SK-N-SH (cell line): ENCODE measurements around the gene SCTR. TPM values are rescaled to one million over a fixed set of nuclear protein-coding genes. Genes with fewer than 3 reads are reported as not detected.

Experiments used
- CTCF ChIA-PET: fragments of 300-600, 350-600 bp; formaldehyde crosslinking; extraction: SDS; loops from one replicate; lab custom pipeline; 2021; lab: Yijun Ruan, JAX
- POLR2A ChIA-PET: fragments of 350-600 bp; sonication (Branson Sonifier 250); formaldehyde crosslinking; extraction: SDS; loops from one replicate; lab custom pipeline; 2020; ENCODE audit warnings: antibody characterized with exemption, inconsistent platforms; lab: Yijun Ruan, JAX
- DNase-seq: peaks from one replicate; pipeline ENCODE4 v3.0.0; 2012
- H2AFZ ChIP-seq: fragments of 200-600 bp; sonication (generic); 2 replicates; pipeline ENCODE4 v1.8.1; 2016; ENCODE audit warnings: antibody characterized with exemption, mild to moderate bottlenecking, low read depth
- H3F3A ChIP-seq: fragments of 200-600 bp; sonication (generic); replicated peaks from 2 replicates; pipeline ENCODE3; 2016; ENCODE audit warnings: antibody characterized with exemption, mild to moderate bottlenecking; ENCODE audit not compliant: insufficient read depth
- H3K27ac ChIP-seq, 2 experiments: fragments of 200-500 bp in 1 of 2; fragments of 200-600 bp in 1 of 2; sonication (Bioruptor generic) in 1 of 2; sonication (generic), shearing (Covaris generic) in 1 of 2; 2 replicates each; pipeline versions ENCODE4 v1.5.1 to v1.6.1; 2014 to 2016; ENCODE audit warnings: low read depth in 2 of 2, inconsistent platforms in 1 of 2, low read length in 1 of 2, mild to moderate bottlenecking in 1 of 2, mixed read lengths in 1 of 2
- H3K27me3 ChIP-seq: fragments of 200-600 bp; sonication (generic), shearing (Covaris generic); 2 replicates; pipeline ENCODE4 v1.6.1; 2016; ENCODE audit warnings: mixed run types; ENCODE audit not compliant: insufficient read depth
- H3K36me3 ChIP-seq, 2 experiments: fragments of 200-500 bp in 1 of 2; fragments of 200-600 bp in 1 of 2; sonication (Bioruptor generic) in 1 of 2; sonication (generic) in 1 of 2; replicated peaks in 1 of 2; 2 replicates each; pipeline versions ENCODE3 to v1.5.1; 2014 to 2016; ENCODE audit warnings: low read length in 1 of 2, mild to moderate bottlenecking in 1 of 2; ENCODE audit not compliant: insufficient read depth in 2 of 2, control insufficient read depth in 1 of 2
- H3K4me1 ChIP-seq, 2 experiments: fragments of 200-500 bp in 1 of 2; fragments of 200-600 bp in 1 of 2; sonication (Bioruptor generic) in 1 of 2; sonication (generic), shearing (Covaris generic) in 1 of 2; 2 replicates each; pipeline versions ENCODE4 v1.5.1 to v1.6.1; 2014 to 2016; ENCODE audit warnings: low read depth in 1 of 2, low read length in 1 of 2, mixed run types in 1 of 2; ENCODE audit not compliant: insufficient read depth in 2 of 2, control insufficient read depth in 1 of 2
- H3K4me2 ChIP-seq: fragments of 200-600 bp; sonication (generic), shearing (Covaris generic); 2 replicates; pipeline ENCODE4 v1.6.1; 2017; ENCODE audit warnings: mixed run types
- H3K4me3 ChIP-seq, 2 experiments: fragments of 200-500 bp in 1 of 2; fragments of 200-600 bp in 1 of 2; sonication (Bioruptor generic) in 1 of 2; sonication (generic), shearing (Covaris generic) in 1 of 2; 2 replicates each; pipeline versions ENCODE4 v1.5.1 to v1.8.1; 2014 to 2016; ENCODE audit warnings: low read depth in 2 of 2, inconsistent platforms in 1 of 2, low read length in 1 of 2, mild to moderate bottlenecking in 1 of 2, mixed read lengths in 1 of 2, moderate library complexity in 1 of 2
- H3K79me2 ChIP-seq: fragments of 200-600 bp; sonication (generic); 2 replicates; pipeline ENCODE4 v1.8.1; 2017; ENCODE audit warnings: mild to moderate bottlenecking; ENCODE audit not compliant: insufficient read depth
- H3K9ac ChIP-seq: fragments of 200-600 bp; sonication (generic); 2 replicates; pipeline ENCODE4 v1.6.1; 2017; ENCODE audit warnings: mixed run types
- H3K9me2 ChIP-seq: fragments of 200-600 bp; sonication (generic); 2 replicates; pipeline ENCODE4 v1.6.1; 2017; ENCODE audit warnings: mixed run types
- H3K9me3 ChIP-seq: fragments of 200-600 bp; sonication (generic); 2 replicates; pipeline ENCODE4 v1.6.1; 2017; ENCODE audit warnings: mixed run types, mild to moderate bottlenecking, moderate library complexity
- H4K20me1 ChIP-seq: fragments of 200-600 bp; sonication (generic); 2 replicates; pipeline ENCODE4 v1.6.1; 2017; ENCODE audit warnings: mild to moderate bottlenecking, mixed run types; ENCODE audit not compliant: insufficient read depth
- ELF1 ChIP-seq: IDR thresholded peaks from 2 replicates; pipeline ENCODE4 v1.4.0; 2012
- EZH2phosphoT487 ChIP-seq: fragments of 200-600 bp; sonication (generic); IDR thresholded peaks from 2 replicates; pipeline ENCODE4 v1.6.1; 2017; ENCODE audit warnings: low read depth, mixed run types, mild to moderate bottlenecking, antibody characterized with exemption, moderate library complexity, borderline replicate concordance
- FOSL2 ChIP-seq: IDR thresholded peaks from 2 replicates; pipeline ENCODE4 v1.4.0; 2012; ENCODE audit warnings: low read depth, mild to moderate bottlenecking, moderate library complexity, borderline replicate concordance
- GATA2 ChIP-seq: sonication (generic); formaldehyde crosslinking; IDR thresholded peaks from 2 replicates; pipeline ENCODE4 v1.5.0; 2020; ENCODE audit warnings: mild to moderate bottlenecking, missing genetic modification reagents
- MXI1 ChIP-seq: IDR thresholded peaks from 2 replicates; pipeline ENCODE4 v1.6.1; 2012; ENCODE audit warnings: mild to moderate bottlenecking, low read depth, low read length, improper control_type of control experiment
- NFIC ChIP-seq: IDR thresholded peaks from 2 replicates; pipeline ENCODE4 v1.4.0; 2012; ENCODE audit warnings: borderline replicate concordance
- NRF1 ChIP-seq: IDR thresholded peaks from 2 replicates; pipeline ENCODE4 v1.6.1; 2012; ENCODE audit warnings: low read depth, mild to moderate bottlenecking, low read length
- POLR2AphosphoS5 ChIP-seq: IDR thresholded peaks from 2 replicates; pipeline ENCODE4 v1.6.1; 2012; ENCODE audit warnings: low read depth, low read length
- RAD21 ChIP-seq: IDR thresholded peaks from 2 replicates; pipeline ENCODE4 v1.6.1; 2012; ENCODE audit warnings: mild to moderate bottlenecking, low read length
- RFX5 ChIP-seq: IDR thresholded peaks from 2 replicates; pipeline ENCODE4 v1.6.1; 2012; ENCODE audit warnings: mild to moderate bottlenecking, improper control_type of control experiment, low read length
- RXRA ChIP-seq: IDR thresholded peaks from 2 replicates; pipeline ENCODE4 v1.4.0; 2012; ENCODE audit warnings: low read depth, mild to moderate bottlenecking, borderline replicate concordance
- TEAD4 ChIP-seq: IDR thresholded peaks from 2 replicates; pipeline ENCODE4 v1.4.0; 2012; ENCODE audit warnings: mild to moderate bottlenecking, borderline replicate concordance; ENCODE audit not compliant: insufficient read depth
- YY1 ChIP-seq: IDR thresholded peaks from 2 replicates; pipeline ENCODE4 v1.4.0; 2012; ENCODE audit warnings: low read depth, mild to moderate bottlenecking
- WGBS: methylation state at CpG from one replicate; pipeline ENCODE4 v1.1.6; 2017; ENCODE audit warnings: low lambda C conversion rate; 5-methylcytosine and 5-hydroxymethylcytosine counted together
- polyA plus RNA-seq, 3 experiments: library from polyadenylated mRNA; depleted of rRNA; stranded (reverse); fragments of >200 nt; gene quantifications; 2 replicates each; pipeline ENCODE4 v1.2.3, GENCODE V29; 2012
- TF ChIP-seq, protein P1 (sequence below): fragments of 150-350 bp; IDR thresholded peaks from 2 replicates; pipeline ENCODE4 v1.6.1; 2017; ENCODE audit warnings: antibody characterized with exemption, low read length, low read depth, borderline replicate concordance
- TF ChIP-seq, protein P2 (sequence below): IDR thresholded peaks from 2 replicates; pipeline ENCODE4; 2012
- TF ChIP-seq, protein P3 (sequence below): IDR thresholded peaks from 2 replicates; pipeline ENCODE4 v1.4.0; 2012; ENCODE audit warnings: low read depth, borderline replicate concordance
- TF ChIP-seq, protein P4 (sequence below): IDR thresholded peaks from 2 replicates; pipeline ENCODE4 v1.6.1; 2012; ENCODE audit warnings: mild to moderate bottlenecking, low read depth, low read length, moderate library complexity
- TF ChIP-seq, protein P5 (sequence below): fragments of 150-350 bp; IDR thresholded peaks from 2 replicates; pipeline ENCODE4 v1.6.1; 2016; ENCODE audit warnings: mild to moderate bottlenecking, low read depth, low read length

The SCTR gene
- polyA plus RNA-seq, 1 of the 3 experiments (the other 2 are of a cell fraction) = not detected

DNA sequence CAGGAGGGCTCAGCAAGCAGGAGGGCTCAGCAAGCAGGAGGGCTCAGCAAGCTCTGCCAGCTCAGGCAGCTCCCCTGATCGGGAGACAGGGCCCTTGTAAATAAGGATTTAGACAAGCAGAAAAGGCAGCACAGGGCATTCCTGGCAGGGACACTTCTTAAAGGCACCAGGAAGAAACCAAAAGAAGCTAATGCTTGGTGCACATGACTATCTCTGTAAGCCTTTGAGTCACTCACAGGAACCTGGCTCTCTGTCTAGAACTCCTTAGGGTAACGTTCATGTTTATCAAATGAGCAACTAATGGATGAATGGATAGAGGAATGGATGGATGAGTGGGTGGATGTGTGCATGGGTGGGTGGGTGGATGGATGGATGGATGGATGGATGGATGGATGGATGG is 64.2 kb downstream of the SCTR start (continued):
- TF ChIP-seq RAD21 (no peak), RXRA (no peak), POLR2AphosphoS5 (no peak), EZH2phosphoT487 (no peak), RFX5 (no peak), ELF1 (no peak), TEAD4 (no peak)
- TF ChIP-seq, protein P1, sequence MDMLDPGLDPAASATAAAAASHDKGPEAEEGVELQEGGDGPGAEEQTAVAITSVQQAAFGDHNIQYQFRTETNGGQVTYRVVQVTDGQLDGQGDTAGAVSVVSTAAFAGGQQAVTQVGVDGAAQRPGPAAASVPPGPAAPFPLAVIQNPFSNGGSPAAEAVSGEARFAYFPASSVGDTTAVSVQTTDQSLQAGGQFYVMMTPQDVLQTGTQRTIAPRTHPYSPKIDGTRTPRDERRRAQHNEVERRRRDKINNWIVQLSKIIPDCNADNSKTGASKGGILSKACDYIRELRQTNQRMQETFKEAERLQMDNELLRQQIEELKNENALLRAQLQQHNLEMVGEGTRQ = no peak
- TF ChIP-seq, protein P2, sequence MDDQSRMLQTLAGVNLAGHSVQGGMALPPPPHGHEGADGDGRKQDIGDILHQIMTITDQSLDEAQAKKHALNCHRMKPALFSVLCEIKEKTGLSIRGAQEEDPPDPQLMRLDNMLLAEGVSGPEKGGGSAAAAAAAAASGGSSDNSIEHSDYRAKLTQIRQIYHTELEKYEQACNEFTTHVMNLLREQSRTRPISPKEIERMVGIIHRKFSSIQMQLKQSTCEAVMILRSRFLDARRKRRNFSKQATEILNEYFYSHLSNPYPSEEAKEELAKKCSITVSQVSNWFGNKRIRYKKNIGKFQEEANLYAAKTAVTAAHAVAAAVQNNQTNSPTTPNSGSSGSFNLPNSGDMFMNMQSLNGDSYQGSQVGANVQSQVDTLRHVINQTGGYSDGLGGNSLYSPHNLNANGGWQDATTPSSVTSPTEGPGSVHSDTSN = no peak

DNA sequence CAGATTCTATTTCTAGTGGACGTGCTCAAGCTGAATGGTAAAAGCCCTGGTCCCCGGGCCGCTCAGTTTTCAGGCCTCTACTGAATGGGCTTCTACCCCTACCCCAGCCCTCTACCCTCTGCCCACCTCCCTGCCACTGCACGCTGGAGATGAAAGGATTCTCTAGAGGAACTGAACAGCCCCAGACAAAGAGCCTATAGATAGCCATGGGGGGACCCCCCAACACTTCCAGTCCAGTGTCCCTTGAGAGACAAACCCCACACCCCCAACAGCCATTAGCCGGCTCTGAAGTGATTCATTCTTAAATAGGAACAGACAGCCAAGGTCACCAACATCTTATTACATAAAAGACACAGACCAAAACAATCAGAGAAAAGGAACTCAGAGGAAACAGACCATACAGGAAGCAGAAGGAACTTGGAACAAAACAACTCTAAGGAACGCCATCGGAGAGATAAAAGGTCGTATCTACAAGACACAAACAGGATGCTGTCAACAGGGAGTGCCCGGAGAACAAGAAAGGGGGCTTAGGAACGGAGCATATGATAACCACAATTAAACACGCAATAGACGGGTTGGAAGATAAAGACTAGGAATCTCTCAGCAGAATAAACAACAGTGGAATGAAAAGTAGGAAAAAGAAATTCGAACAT is 69.1 kb downstream of the SCTR start:
- no peak for TF ChIP-seq RFX5
- no peak for TF ChIP-seq GATA2 (CRISPR knock-in tag)
- TF ChIP-seq MXI1 = no peak
- no peak for TF ChIP-seq NRF1
- TF ChIP-seq, protein P3, sequence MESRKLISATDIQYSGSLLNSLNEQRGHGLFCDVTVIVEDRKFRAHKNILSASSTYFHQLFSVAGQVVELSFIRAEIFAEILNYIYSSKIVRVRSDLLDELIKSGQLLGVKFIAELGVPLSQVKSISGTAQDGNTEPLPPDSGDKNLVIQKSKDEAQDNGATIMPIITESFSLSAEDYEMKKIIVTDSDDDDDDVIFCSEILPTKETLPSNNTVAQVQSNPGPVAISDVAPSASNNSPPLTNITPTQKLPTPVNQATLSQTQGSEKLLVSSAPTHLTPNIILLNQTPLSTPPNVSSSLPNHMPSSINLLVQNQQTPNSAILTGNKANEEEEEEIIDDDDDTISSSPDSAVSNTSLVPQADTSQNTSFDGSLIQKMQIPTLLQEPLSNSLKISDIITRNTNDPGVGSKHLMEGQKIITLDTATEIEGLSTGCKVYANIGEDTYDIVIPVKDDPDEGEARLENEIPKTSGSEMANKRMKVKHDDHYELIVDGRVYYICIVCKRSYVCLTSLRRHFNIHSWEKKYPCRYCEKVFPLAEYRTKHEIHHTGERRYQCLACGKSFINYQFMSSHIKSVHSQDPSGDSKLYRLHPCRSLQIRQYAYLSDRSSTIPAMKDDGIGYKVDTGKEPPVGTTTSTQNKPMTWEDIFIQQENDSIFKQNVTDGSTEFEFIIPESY = no peak
- no peak for TF ChIP-seq NFIC
- TF ChIP-seq, protein P4, sequence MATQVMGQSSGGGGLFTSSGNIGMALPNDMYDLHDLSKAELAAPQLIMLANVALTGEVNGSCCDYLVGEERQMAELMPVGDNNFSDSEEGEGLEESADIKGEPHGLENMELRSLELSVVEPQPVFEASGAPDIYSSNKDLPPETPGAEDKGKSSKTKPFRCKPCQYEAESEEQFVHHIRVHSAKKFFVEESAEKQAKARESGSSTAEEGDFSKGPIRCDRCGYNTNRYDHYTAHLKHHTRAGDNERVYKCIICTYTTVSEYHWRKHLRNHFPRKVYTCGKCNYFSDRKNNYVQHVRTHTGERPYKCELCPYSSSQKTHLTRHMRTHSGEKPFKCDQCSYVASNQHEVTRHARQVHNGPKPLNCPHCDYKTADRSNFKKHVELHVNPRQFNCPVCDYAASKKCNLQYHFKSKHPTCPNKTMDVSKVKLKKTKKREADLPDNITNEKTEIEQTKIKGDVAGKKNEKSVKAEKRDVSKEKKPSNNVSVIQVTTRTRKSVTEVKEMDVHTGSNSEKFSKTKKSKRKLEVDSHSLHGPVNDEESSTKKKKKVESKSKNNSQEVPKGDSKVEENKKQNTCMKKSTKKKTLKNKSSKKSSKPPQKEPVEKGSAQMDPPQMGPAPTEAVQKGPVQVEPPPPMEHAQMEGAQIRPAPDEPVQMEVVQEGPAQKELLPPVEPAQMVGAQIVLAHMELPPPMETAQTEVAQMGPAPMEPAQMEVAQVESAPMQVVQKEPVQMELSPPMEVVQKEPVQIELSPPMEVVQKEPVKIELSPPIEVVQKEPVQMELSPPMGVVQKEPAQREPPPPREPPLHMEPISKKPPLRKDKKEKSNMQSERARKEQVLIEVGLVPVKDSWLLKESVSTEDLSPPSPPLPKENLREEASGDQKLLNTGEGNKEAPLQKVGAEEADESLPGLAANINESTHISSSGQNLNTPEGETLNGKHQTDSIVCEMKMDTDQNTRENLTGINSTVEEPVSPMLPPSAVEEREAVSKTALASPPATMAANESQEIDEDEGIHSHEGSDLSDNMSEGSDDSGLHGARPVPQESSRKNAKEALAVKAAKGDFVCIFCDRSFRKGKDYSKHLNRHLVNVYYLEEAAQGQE = no peak
- TF ChIP-seq YY1 = no peak
- TF ChIP-seq, protein P5, sequence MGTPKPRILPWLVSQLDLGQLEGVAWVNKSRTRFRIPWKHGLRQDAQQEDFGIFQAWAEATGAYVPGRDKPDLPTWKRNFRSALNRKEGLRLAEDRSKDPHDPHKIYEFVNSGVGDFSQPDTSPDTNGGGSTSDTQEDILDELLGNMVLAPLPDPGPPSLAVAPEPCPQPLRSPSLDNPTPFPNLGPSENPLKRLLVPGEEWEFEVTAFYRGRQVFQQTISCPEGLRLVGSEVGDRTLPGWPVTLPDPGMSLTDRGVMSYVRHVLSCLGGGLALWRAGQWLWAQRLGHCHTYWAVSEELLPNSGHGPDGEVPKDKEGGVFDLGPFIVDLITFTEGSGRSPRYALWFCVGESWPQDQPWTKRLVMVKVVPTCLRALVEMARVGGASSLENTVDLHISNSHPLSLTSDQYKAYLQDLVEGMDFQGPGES = no peak
- no peak for TF ChIP-seq FOSL2
- no peak overlapping the region for H3K4me3 ChIP-seq
- ChIA-PET CTCF (interaction anchor here (1.2 kb wide), 2 partner anchors 9 to 21 kb away, joined by 3 read pairs; no protein-coding TSS in a partner anchor), POLR2A (no interaction called here)
- no peak overlapping the region for H3K4me2 ChIP-seq
- no peaks in the 10 kb centered on the region for H3K9me3 ChIP-seq
- no peak overlapping the region for H3K9ac ChIP-seq
- H3K27ac ChIP-seq = no peak overlapping the region
- DNase-seq = no peak
- H3F3A ChIP-seq = no peaks in the 10 kb centered on the region
- peaks cover 0 to 1% of the 10 kb centered on the region in 2 experiments; a peak in 1 of 4 replicates for H3K4me1 ChIP-seq
- no peaks in the 10 kb centered on the region; the same call in 1 of the 2 replicates for H3K27me3 ChIP-seq
- H3K9me2 ChIP-seq = no peaks in the 10 kb centered on the region
- H3K79me2 ChIP-seq = no peaks in the 10 kb centered on the region
- H3K36me3 ChIP-seq = no peaks in the 10 kb centered on the region
- no peaks in the 10 kb centered on the region for H4K20me1 ChIP-seq
- 59% methylated on average over 13 of the region's 13 CpGs for WGBS
- no peak overlapping the region for H2AFZ ChIP-seq
